Keratinocyte (primary cell): ENCODE data around the gene CUBN. TPM values are rescaled to one million over a fixed set of nuclear protein-coding genes. Genes with fewer than 3 reads are reported as not detected.

Experiments
- DNase-seq: peaks from one replicate; pipeline ENCODE4 v3.0.0-alpha.2; 2011; ENCODE audit warnings: low read depth, missing footprints, low spot score
- FAIRE-seq: peaks from 2 replicates; lab custom pipeline; 2011; peaks lifted over from hg19 to GRCh38; lab: Jason Lieb, UNC
- H2AFZ ChIP-seq: 2 replicates; pipeline ENCODE4 v1.6.0; 2012; ENCODE audit warnings: low read length, control low read depth, inconsistent platforms; ENCODE audit not compliant: control insufficient read depth
- H3K27ac ChIP-seq: 2 replicates; pipeline ENCODE4 v1.5.1; 2011; ENCODE audit warnings: low read length; ENCODE audit not compliant: control insufficient read depth, insufficient read depth
- H3K27me3 ChIP-seq: 3 replicates; pipeline ENCODE4 v1.6.0; 2011; ENCODE audit warnings: low read length; ENCODE audit not compliant: control insufficient read depth, insufficient read depth; ENCODE audit errors: extremely low read depth
- H3K36me3 ChIP-seq, 2 experiments: 2 replicates in 1 of 2; 3 replicates in 1 of 2; pipeline ENCODE4 v1.5.1; 2011; ENCODE audit warnings: low read length in 2 of 2, mild to moderate bottlenecking in 1 of 2; ENCODE audit not compliant: control insufficient read depth in 2 of 2, insufficient read depth in 2 of 2; ENCODE audit errors: extremely low read depth in 1 of 2
- H3K4me1 ChIP-seq: 3 replicates; pipeline ENCODE4 v1.5.1; 2011; ENCODE audit warnings: low read length; ENCODE audit not compliant: control insufficient read depth, insufficient read depth; ENCODE audit errors: extremely low read depth
- H3K4me2 ChIP-seq: 3 replicates; pipeline ENCODE4 v1.6.0; 2011; ENCODE audit warnings: low read depth, low read length; ENCODE audit not compliant: control insufficient read depth, insufficient read depth; ENCODE audit errors: extremely low read depth
- H3K4me3 ChIP-seq, 3 experiments: fragments of 200-600 bp in 1 of 3; sonication (generic) in 1 of 3; 2 replicates in 2 of 3; 3 replicates in 1 of 3; pipeline ENCODE4 v1.5.1; 2011 to 2016; ENCODE audit warnings: low read length in 3 of 3, mild to moderate bottlenecking in 3 of 3, control low read depth in 2 of 3, inconsistent platforms in 1 of 3, low read depth in 1 of 3, mixed read lengths in 1 of 3, mixed run types in 1 of 3, moderate library complexity in 1 of 3; ENCODE audit not compliant: control insufficient read depth in 2 of 3, insufficient read depth in 2 of 3; ENCODE audit errors: extremely low read depth in 1 of 3
- H3K79me2 ChIP-seq: 2 replicates; pipeline ENCODE4 v1.6.0; 2012; ENCODE audit warnings: low read length; ENCODE audit not compliant: control insufficient read depth, insufficient read depth
- H3K9ac ChIP-seq: 3 replicates; pipeline ENCODE4 v1.6.0; 2011; ENCODE audit warnings: low read length; ENCODE audit not compliant: control insufficient read depth, insufficient read depth; ENCODE audit errors: extremely low read depth
- H3K9me1 ChIP-seq: 3 replicates; pipeline ENCODE4 v1.6.0; 2011; ENCODE audit warnings: low read length; ENCODE audit not compliant: control insufficient read depth, insufficient read depth; ENCODE audit errors: extremely low read depth
- H3K9me3 ChIP-seq: 2 replicates; pipeline ENCODE4 v1.5.1; 2012; ENCODE audit warnings: low read depth, low read length; ENCODE audit not compliant: control insufficient read depth
- H4K20me1 ChIP-seq: 3 replicates; pipeline ENCODE4 v1.6.0; 2011; ENCODE audit warnings: low read length; ENCODE audit not compliant: control insufficient read depth, insufficient read depth; ENCODE audit errors: extremely low read depth
- EZH2 ChIP-seq: IDR thresholded peaks from one replicate; pipeline ENCODE4 v1.6.1; 2012; ENCODE audit warnings: inconsistent platforms, mild to moderate bottlenecking, low read length, moderate library complexity
- dilution Hi-C: fragments of 300-500 bp; cut with MboI; formaldehyde crosslinking; loops from one replicate; pipeline ENCODE4 v1.7.0; 2020; ENCODE audit warnings: low sequenced_read_pairs; ENCODE audit not compliant: extremely low pct_ligation_motif_present
- polyA plus RNA-seq, 5 experiments: library from polyadenylated mRNA; depleted of rRNA in 3 of 5; stranded (reverse) in 3 of 5; stranded (forward) in 1 of 5; unstranded in 1 of 5; fragments of >200 nt; gene quantifications; 1 replicate in 1 of 5; 2 replicates in 3 of 5; 3 replicates in 1 of 5; pipeline versions ENCODE4 v1.2.1 to v1.2.3, GENCODE V29; 2011 to 2012; ENCODE audit warnings: missing spikeins in 2 of 5, low read depth in 1 of 5, low replicate concordance in 1 of 5
- TF ChIP-seq, protein P1 (sequence below), 3 experiments: IDR thresholded peaks in 1 of 3; conservative IDR thresholded peaks in 1 of 3; optimal IDR thresholded peaks in 1 of 3; 2 replicates in 2 of 3; 3 replicates in 1 of 3; pipeline versions ENCODE3 to v1.5.1; 2011; ENCODE audit warnings: low read length in 3 of 3, mild to moderate bottlenecking in 3 of 3, moderate library complexity in 2 of 3, control low read depth in 1 of 3, inconsistent platforms in 1 of 3; ENCODE audit not compliant: insufficient read depth in 2 of 3; ENCODE audit errors: extremely low read depth in 1 of 3

The CUBN gene
- polyA plus RNA-seq, 1 donor (not counting 4 experiments of a cell fraction or from before 2014, with no cell fraction given), result 0.07 TPM

DNA sequence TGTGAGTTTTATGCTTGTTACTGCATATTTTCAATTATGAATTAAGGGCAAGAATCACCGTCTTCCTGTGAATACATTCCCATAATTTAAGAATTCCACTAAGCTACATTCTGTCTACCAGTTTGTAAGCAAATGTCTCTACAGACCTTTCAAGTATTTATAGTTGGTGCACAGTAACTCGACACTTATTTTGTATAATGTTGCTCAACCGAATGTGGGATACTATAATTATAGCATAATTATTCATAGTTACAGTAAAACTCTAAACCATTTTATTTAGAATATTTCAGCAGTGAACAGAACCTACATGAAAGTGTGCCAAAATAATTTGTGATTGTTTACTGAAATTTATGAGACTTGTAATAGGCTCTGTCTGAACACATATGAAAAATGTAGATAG, 17.3 kb upstream of the CUBN start:
- no peaks in the 10 kb centered on the region for H3K9me3 ChIP-seq
- dilution Hi-C loops, result loop anchor here (10.0 kb wide), 1 partner anchor 292 kb away; no protein-coding TSS in a partner anchor
- no peak overlapping the region for H3K27ac ChIP-seq
- H3K9ac ChIP-seq, result no peak overlapping the region
- no peaks in the 10 kb centered on the region for H4K20me1 ChIP-seq
- no peaks in the 10 kb centered on the region for H3K79me2 ChIP-seq
- H3K4me1 ChIP-seq, result no peaks in the 10 kb centered on the region
- H3K9me1 ChIP-seq, result no peaks in the 10 kb centered on the region
- no peak overlapping the region for H2AFZ ChIP-seq
- DNase-seq, result no peak
- TF ChIP-seq, protein P1, sequence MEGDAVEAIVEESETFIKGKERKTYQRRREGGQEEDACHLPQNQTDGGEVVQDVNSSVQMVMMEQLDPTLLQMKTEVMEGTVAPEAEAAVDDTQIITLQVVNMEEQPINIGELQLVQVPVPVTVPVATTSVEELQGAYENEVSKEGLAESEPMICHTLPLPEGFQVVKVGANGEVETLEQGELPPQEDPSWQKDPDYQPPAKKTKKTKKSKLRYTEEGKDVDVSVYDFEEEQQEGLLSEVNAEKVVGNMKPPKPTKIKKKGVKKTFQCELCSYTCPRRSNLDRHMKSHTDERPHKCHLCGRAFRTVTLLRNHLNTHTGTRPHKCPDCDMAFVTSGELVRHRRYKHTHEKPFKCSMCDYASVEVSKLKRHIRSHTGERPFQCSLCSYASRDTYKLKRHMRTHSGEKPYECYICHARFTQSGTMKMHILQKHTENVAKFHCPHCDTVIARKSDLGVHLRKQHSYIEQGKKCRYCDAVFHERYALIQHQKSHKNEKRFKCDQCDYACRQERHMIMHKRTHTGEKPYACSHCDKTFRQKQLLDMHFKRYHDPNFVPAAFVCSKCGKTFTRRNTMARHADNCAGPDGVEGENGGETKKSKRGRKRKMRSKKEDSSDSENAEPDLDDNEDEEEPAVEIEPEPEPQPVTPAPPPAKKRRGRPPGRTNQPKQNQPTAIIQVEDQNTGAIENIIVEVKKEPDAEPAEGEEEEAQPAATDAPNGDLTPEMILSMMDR (optimal IDR thresholded peaks at IDR 0.05 in 1 of 3, IDR thresholded peaks at IDR 0.05 in 1 of 3, conservative IDR thresholded peaks at IDR 0.05 in 1 of 3; ENCODE audit: extremely low read depth in 1 of 3, insufficient read depth in 2 of 3, low read length in 3 of 3), result no peak
- TF ChIP-seq EZH2, result no peak
- no peak overlapping the region for H3K4me3 ChIP-seq
- H3K4me2 ChIP-seq, result no peak overlapping the region
- H3K27me3 ChIP-seq, result no peaks in the 10 kb centered on the region
- no peak for FAIRE-seq
- no peaks in the 10 kb centered on the region for H3K36me3 ChIP-seq

DNA sequence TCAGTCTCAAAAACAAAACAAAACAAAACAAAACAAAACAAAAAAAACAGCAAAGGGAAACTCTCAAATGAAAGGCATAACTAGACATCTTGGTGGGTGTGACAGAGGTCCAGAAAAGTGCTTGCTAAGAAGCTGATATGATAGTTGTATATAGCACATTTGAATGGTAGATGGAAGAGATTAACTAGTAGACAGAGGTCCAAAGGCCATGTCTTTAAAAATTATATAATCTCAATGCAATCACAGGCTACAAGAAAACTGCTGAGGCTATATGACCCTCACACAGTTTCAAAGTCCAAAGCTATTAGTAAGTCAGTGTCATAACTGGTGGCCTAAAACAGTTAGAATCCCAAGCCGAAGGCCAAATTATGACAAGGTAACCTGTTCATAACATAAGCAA, 15.6 kb upstream of the CUBN start:
- Histone ChIP-seq H3K4me2 (no peak overlapping the region), H3K9me1 (no peaks in the 10 kb centered on the region), H4K20me1 (no peaks in the 10 kb centered on the region), H2AFZ (no peak overlapping the region), H3K27ac (no peak overlapping the region), H3K9me3 (no peaks in the 10 kb centered on the region), H3K36me3 (no peaks in the 10 kb centered on the region), H3K4me3 (no peak overlapping the region), H3K79me2 (no peaks in the 10 kb centered on the region), H3K9ac (no peak overlapping the region), H3K27me3 (no peaks in the 10 kb centered on the region), H3K4me1 (no peaks in the 10 kb centered on the region)
- TF ChIP-seq EZH2, result no peak
- TF ChIP-seq, protein P1 (optimal IDR thresholded peaks at IDR 0.05 in 1 of 3, IDR thresholded peaks at IDR 0.05 in 1 of 3, conservative IDR thresholded peaks at IDR 0.05 in 1 of 3; ENCODE audit: extremely low read depth in 1 of 3, insufficient read depth in 2 of 3, low read length in 3 of 3), result no peak
- DNase-seq (no peak), FAIRE-seq (no peak)
- dilution Hi-C loops, result loop anchor here (10.0 kb wide), 1 partner anchor 290 kb away; no protein-coding TSS in a partner anchor
